Choroid plexus epithelial cell (primary cell): Measurements from ENCODE around the gene PRRC2B.
"Not testable (repeated sequence)": the region's sequence is repeated elsewhere in the genome, so short reads cannot be mapped to it uniquely, and the experiment has no call there.

Experiments
- DNase-seq: peaks from one replicate; pipeline ENCODE4 v3.0.0-alpha.2; 2010; ENCODE audit warnings: low read depth
- H3K4me3 ChIP-seq: 2 replicates; pipeline ENCODE4 v1.5.1; 2011; ENCODE audit warnings: low read depth, mild to moderate bottlenecking, control low read depth, low read length, moderate library complexity
- CTCF ChIP-seq: conservative IDR thresholded peaks from 2 replicates; pipeline ENCODE4 v1.5.1; 2011; ENCODE audit warnings: low read depth, mild to moderate bottlenecking, control low read depth, inconsistent platforms, low read length, moderate library complexity

Gene PRRC2B

GRCh38 chr9:131470581-131470991 lies 76.7 kb downstream of the PRRC2B start:
- no peak for TF ChIP-seq CTCF
- DNase-seq: no peak
- no peak overlapping the region for H3K4me3 ChIP-seq

GRCh38 chr9:131472085-131472484 lies 78.2 kb downstream of the PRRC2B start:
- H3K4me3 ChIP-seq, DNase-seq: not testable (repeated sequence)

- DNase-seq: no peak
- no peak overlapping the region for H3K4me3 ChIP-seq
- no peak for TF ChIP-seq CTCF
These were observed 79.5 kb downstream of the PRRC2B start for GRCh38 chr9:131473198-131473885.

- DNase-seq: no peak
- no peak for TF ChIP-seq CTCF
- no peak overlapping the region for H3K4me3 ChIP-seq
These were observed 80.0 kb downstream of the PRRC2B start for GRCh38 chr9:131473891-131474290.

- TF ChIP-seq CTCF: no peak
- no peak for DNase-seq
- H3K4me3 ChIP-seq: no peak overlapping the region
These were observed 80.8 kb downstream of the PRRC2B start for GRCh38 chr9:131474711-131475110.

DNA sequence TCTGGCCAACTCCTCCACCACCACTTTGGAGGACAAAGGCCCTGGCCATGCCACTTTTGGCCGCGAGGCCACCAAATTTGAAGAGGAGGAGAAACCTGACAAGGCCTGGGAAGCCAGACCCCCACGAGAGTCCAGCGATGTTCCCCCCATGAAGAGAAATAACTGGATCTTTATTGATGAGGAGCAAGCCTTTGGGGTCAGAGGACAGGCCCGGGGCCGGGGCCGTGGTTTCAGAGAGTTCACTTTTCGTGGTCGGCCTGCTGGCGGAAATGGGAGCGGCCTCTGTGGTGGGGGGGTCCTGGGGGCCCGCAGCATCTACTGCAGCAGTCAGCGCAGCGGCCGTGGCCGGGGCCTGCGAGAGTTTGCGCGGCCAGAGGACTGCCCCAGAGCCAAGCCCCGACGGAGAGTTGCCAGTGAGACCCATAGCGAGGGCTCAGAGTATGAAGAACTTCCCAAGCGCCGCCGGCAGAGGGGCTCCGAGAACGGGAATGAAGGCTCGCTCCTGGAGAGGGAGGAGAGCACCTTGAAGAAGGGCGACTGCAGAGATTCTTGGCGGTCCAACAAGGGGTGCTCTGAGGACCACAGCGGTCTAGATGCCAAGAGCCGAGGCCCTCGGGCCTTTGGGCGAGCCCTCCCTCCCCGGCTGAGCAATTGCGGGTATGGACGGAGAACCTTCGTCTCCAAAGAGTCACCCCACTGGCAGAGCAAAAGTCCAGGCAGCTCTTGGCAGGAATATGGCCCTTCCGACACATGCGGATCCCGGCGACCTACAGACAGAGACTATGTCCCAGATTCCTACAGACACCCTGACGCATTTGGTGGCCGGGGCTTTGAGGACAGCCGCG lies 81.4 kb downstream of the PRRC2B start:
- no peak for DNase-seq

More for the DNA sequence above, 81.4 kb downstream of the PRRC2B start:
- no peak overlapping the region for H3K4me3 ChIP-seq
- TF ChIP-seq CTCF: no peak
